T-cell (primary cell): ENCODE results near the gene YEATS2. TPM values are rescaled to one million over a fixed set of nuclear protein-coding genes. Genes with fewer than 3 reads are reported as not detected.

Experiments used
- ATAC-seq, 4 experiments: fragments of 200-7000 bp in 3 of 4; fragments of 150-1000 bp in 1 of 4; cut with Tn5 transposase; replicated peaks in 1 of 4; 1 replicate in 3 of 4; 2 replicates in 1 of 4; pipeline ENCODE4 v1.10.0; 2021; ENCODE audit warnings: moderate library complexity in 3 of 4, mild to moderate bottlenecking in 2 of 4, moderate number of reproducible peaks in 1 of 4
- CTCF ChIA-PET, 2 donors: fragments of 300-600 bp; sonication (Branson Sonifier 250); formaldehyde crosslinking; loops; one replicate each; lab custom pipeline; 2022; ENCODE audit warnings: antibody characterized with exemption in 2 of 2; lab: Charles Lee
- POLR2A ChIA-PET, 2 donors: fragments of 300-600 bp; sonication (Branson Sonifier 250); formaldehyde crosslinking; loops; one replicate each; lab custom pipeline; 2022; ENCODE audit warnings: antibody characterized with exemption in 2 of 2; lab: Charles Lee
- DNase-seq, 35 experiments: peaks; one replicate each; pipeline versions ENCODE4 v3.0.0 to v3.0.0-alpha.2; 2013 to 2023
- H3K27ac ChIP-seq: one replicate; pipeline ENCODE4 v1.5.1; 2013; ENCODE audit warnings: low read length
- H3K27me3 ChIP-seq, 2 experiments: replicated peaks in 1 of 2; 1 replicate in 1 of 2; 2 replicates in 1 of 2; pipeline versions ENCODE4 v1.6.1 to v1.7.0; 2013; ENCODE audit warnings: low read length in 1 of 2, mixed read lengths in 1 of 2; ENCODE audit not compliant: control insufficient read depth in 2 of 2, insufficient read depth in 2 of 2; ENCODE audit errors: extremely low read depth in 1 of 2
- H3K36me3 ChIP-seq, 2 donors: 1 replicate in 1 of 2; 2 replicates in 1 of 2; pipeline versions ENCODE4 v1.6.1 to v1.7.0; 2013; ENCODE audit warnings: low read length in 1 of 2; ENCODE audit not compliant: control insufficient read depth in 2 of 2, insufficient read depth in 1 of 2; ENCODE audit errors: extremely low read depth in 1 of 2
- H3K4me1 ChIP-seq, 2 experiments: 1 replicate in 1 of 2; 2 replicates in 1 of 2; pipeline versions ENCODE4 v1.6.1 to v1.7.0; 2013; ENCODE audit warnings: low read length in 2 of 2, mixed read lengths in 1 of 2; ENCODE audit not compliant: insufficient read depth in 2 of 2, control insufficient read depth in 1 of 2; ENCODE audit errors: extremely low read depth in 1 of 2
- H3K4me3 ChIP-seq, 2 donors: 1 replicate in 1 of 2; 2 replicates in 1 of 2; pipeline versions ENCODE4 v1.5.1 to v1.7.0; 2013; ENCODE audit warnings: mild to moderate bottlenecking in 2 of 2, low read length in 1 of 2, moderate library complexity in 1 of 2; ENCODE audit not compliant: control insufficient read depth in 1 of 2; ENCODE audit errors: extremely low read depth in 1 of 2
- H3K9me3 ChIP-seq: 2 replicates; pipeline ENCODE4 v1.7.0; 2013
- H3K27ac Mint-ChIP-seq, 2 donors: one replicate each; pipeline ENCODE4 v1.8.0; 2020 to 2021; ENCODE audit warnings: mild to moderate bottlenecking in 2 of 2, mixed read lengths in 2 of 2
- H3K27me3 Mint-ChIP-seq, 2 donors: one replicate each; pipeline ENCODE4 v1.8.0; 2021 to 2022; ENCODE audit warnings: mixed read lengths in 2 of 2
- H3K36me3 Mint-ChIP-seq: one replicate; pipeline ENCODE4 v1.8.0; 2021; ENCODE audit warnings: mixed read lengths
- H3K4me1 Mint-ChIP-seq, 3 donors: one replicate each; pipeline ENCODE4 v1.8.0; 2020 to 2022; ENCODE audit warnings: mixed read lengths in 3 of 3, mild to moderate bottlenecking in 1 of 3
- H3K4me3 Mint-ChIP-seq, 3 donors: one replicate each; pipeline ENCODE4 v1.8.0; 2020 to 2022; ENCODE audit warnings: mild to moderate bottlenecking in 3 of 3, mixed read lengths in 3 of 3, moderate library complexity in 3 of 3
- H3K9me3 Mint-ChIP-seq, 3 donors: one replicate each; pipeline ENCODE4 v1.8.0; 2020 to 2022; ENCODE audit warnings: mixed read lengths in 3 of 3
- WGBS: methylation state at CpG from one replicate; pipeline ENCODE4 v1.1.5; 2013; ENCODE audit warnings: missing lambda C conversion rate; ENCODE audit not compliant: insufficient coverage; 5-methylcytosine and 5-hydroxymethylcytosine counted together
- total RNA-seq, 35 experiments: library from RNA in 6 of 35; stranded (reverse) in 6 of 35; fragments of 120-200 nt in 1 of 35; gene quantifications; one replicate each; pipeline versions ENCODE4 v1.2.1 to v1.2.4 and lab custom pipeline; 2013 to 2026

Gene YEATS2
- total RNA-seq, 5 donors from 2014 or later (not counting 1 experiment from before 2014, with no cell fraction given), result 23.8 to 26.2 (median 25.2) TPM

DNA sequence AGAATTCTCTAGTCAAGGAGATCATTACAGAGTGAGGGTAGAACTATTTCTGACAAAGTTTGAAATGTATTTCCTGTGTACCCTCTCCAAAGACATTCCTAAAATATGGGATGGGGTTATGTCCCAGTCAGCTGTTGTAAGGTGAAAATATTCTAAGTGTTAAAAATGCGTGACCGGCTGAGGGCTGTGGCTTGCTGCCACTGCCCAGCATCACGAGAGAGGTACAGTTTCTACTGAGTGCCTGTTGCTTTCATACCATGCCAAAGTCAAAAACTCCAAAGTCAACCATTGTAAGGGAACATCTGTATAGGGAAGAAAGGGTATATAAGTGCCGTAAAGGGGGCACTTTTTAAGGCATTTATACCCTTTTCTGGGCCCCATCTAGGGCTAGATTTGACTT, 96.9 kb downstream of the YEATS2 start:
- no CpG with 5 or more reads among the region's 4 CpGs for WGBS

DNA sequence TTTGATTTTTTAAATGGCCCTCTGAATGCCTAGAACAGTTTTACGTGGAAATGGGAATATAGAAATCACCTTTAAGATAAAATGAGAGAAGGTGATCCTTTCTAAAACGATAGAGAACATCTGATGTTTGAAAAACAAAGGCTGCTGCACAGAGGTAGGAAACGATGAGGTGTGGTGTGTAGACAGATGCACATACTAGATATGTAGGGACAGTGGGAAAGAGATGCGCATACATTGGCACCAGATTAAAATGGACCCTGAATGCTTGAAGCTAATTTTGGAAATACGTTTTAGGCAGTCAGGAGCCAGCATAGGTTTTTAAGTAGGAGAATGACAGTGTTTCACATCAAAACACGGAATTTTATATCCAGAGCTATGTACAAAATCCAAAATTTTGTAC, 98.8 kb downstream of the YEATS2 start:
- H3K36me3 Mint-ChIP-seq, result peaks cover 58% of the 10 kb centered on the region
- H3K36me3 ChIP-seq, result peaks cover 10 to 59% of the 10 kb centered on the region in 2 donors
- no peak overlapping the region for H3K27ac ChIP-seq
- no peaks in the 10 kb centered on the region for H3K27me3 Mint-ChIP-seq
- no peak overlapping the region for H3K4me3 ChIP-seq
- H3K9me3 ChIP-seq, result no peaks in the 10 kb centered on the region
- no peak overlapping the region for H3K27ac Mint-ChIP-seq
- WGBS, result 100% methylated on average over 1 of the region's 6 CpGs
- no peaks in the 10 kb centered on the region for H3K4me1 ChIP-seq
- H3K4me1 Mint-ChIP-seq, result no peaks in the 10 kb centered on the region
- no peak for ATAC-seq
- H3K4me3 Mint-ChIP-seq, result no peak overlapping the region
- CTCF ChIA-PET, result no interaction called here
- no peaks in the 10 kb centered on the region for H3K27me3 ChIP-seq
- no peaks in the 10 kb centered on the region for H3K9me3 Mint-ChIP-seq
- POLR2A ChIA-PET, result interaction anchor here in 1 of 2 donors (0.6 kb wide), 1 partner anchor 18 kb away, joined by 3 read pairs; no protein-coding TSS in a partner anchor
- DNase-seq, result no peak

More for the DNA sequence above, 96.9 kb downstream of the YEATS2 start:
- H3K4me3 ChIP-seq, result no peak overlapping the region
- ChIA-PET CTCF (no interaction called here), POLR2A (interaction anchor here (0.5 to 0.7 kb wide), 3 partner anchors 22 to 409 kb away, joined by 3 to 6 read pairs (median 5); no protein-coding TSS in a partner anchor)
- DNase-seq (no peak), ATAC-seq (no peak)
- Mint-ChIP-seq H3K36me3 (peaks cover 57% of the 10 kb centered on the region), H3K4me3 (no peak overlapping the region), H3K27ac (no peak overlapping the region), H3K4me1 (peaks cover 0 to 5% (median 4%) of the 10 kb centered on the region in 3 donors), H3K27me3 (no peaks in the 10 kb centered on the region), H3K9me3 (no peaks in the 10 kb centered on the region)
- no peaks in the 10 kb centered on the region for H3K27me3 ChIP-seq
- no peaks in the 10 kb centered on the region for H3K4me1 ChIP-seq
- peaks cover 15 to 62% of the 10 kb centered on the region in 2 donors for H3K36me3 ChIP-seq
- no peaks in the 10 kb centered on the region for H3K9me3 ChIP-seq
- no peak overlapping the region for H3K27ac ChIP-seq

DNA sequence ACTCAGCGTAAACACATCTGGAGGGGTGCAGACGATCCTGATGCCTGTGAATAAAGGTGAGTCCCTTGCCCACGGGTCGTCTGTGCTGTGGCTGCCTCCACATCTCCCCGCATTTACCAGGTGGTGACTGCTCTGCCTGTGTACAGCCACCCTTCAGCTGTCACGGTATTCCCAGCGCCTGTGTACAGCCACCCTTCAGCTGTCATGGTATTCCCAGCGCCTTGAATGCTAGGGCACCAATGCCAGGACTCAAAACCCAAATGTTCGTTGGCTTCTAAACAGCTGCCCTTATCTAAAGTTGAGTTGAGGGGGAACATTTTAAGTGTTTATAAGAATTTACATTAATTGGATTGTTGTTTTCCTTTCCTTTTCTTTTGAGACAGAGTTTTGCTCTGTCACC, 100.4 kb downstream of the YEATS2 start:
- WGBS, result 100% methylated on average over 3 of the region's 9 CpGs
- Mint-ChIP-seq H3K27me3 (no peaks in the 10 kb centered on the region), H3K4me3 (no peak overlapping the region), H3K4me1 (no peaks in the 10 kb centered on the region), H3K9me3 (no peaks in the 10 kb centered on the region), H3K36me3 (peaks cover 58% of the 10 kb centered on the region), H3K27ac (no peak overlapping the region)
- ATAC-seq, result no peak
- no peak for DNase-seq
- POLR2A ChIA-PET, result no interaction called here
- CTCF ChIA-PET, result no interaction called here
- peaks cover 10 to 61% of the 10 kb centered on the region in 2 donors for H3K36me3 ChIP-seq
- no peak overlapping the region for H3K27ac ChIP-seq
- H3K4me3 ChIP-seq, result no peak overlapping the region
- H3K27me3 ChIP-seq, result no peaks in the 10 kb centered on the region
- no peaks in the 10 kb centered on the region for H3K4me1 ChIP-seq
- H3K9me3 ChIP-seq, result no peaks in the 10 kb centered on the region

DNA sequence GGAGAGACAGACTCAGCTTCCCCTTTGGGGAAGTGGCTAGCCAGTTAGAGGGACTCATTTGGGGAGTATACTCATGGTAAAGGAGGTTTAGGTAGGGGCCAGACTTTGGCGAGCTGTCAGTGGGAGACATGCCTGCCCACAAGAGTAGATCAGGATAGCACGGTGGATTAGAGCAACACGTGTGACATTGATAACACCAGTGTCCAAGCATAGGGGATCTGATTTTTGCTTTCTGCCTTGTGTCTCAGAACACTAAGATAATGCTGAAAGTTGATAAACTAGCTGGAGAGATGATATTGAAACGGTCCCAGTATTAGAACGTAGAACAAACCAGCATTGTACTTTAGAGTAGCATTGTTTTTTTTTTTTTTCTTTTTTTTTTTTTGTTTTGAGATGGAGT, 101.9 kb downstream of the YEATS2 start:
- no peak overlapping the region for H3K4me3 Mint-ChIP-seq
- no peak overlapping the region for H3K27ac ChIP-seq
- no peak overlapping the region for H3K4me3 ChIP-seq
- no peak overlapping the region for H3K27ac Mint-ChIP-seq
- no peaks in the 10 kb centered on the region for H3K27me3 ChIP-seq
- peaks cover 15 to 58% of the 10 kb centered on the region in 2 donors for H3K36me3 ChIP-seq
- H3K4me1 Mint-ChIP-seq, result no peaks in the 10 kb centered on the region
- H3K9me3 ChIP-seq, result no peaks in the 10 kb centered on the region
- H3K27me3 Mint-ChIP-seq, result no peaks in the 10 kb centered on the region
- POLR2A ChIA-PET, result no interaction called here
- CTCF ChIA-PET, result no interaction called here
- no peaks in the 10 kb centered on the region for H3K9me3 Mint-ChIP-seq
- H3K4me1 ChIP-seq, result no peaks in the 10 kb centered on the region
- H3K36me3 Mint-ChIP-seq, result peaks cover 59% of the 10 kb centered on the region
- DNase-seq (no peak), ATAC-seq (no peak)
- WGBS, result 100% methylated on average over 3 of the region's 5 CpGs

DNA sequence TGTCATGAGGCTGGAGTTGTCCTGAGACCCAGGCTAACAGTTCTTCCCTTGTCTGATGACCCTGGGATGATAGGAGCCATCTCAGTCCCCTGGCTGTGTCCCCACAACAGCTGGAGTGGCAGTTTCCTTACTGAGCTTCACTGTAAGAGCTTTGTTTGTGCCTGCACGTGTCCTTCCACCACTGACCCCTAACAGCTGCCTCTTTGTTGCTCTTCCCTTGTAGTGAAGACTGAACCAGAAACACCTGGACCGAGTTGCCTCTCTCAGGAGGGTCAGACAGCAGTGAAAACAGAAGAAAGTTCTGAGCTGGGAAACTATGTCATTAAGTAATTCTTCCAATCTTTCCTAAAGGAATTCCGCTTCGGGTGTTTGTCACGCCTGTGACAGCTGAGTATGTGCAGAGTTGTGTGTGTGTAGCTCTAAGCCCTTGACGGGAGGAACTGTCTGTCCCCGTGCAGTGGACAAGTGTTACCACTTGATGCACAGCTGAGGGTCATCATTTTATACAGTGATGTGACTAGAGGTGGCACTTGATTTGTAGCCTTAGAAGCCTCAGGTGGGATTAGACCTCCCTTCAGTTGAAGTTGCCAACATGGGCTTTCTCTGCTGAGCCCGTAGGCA, 102.8 kb downstream of the YEATS2 start:
- Mint-ChIP-seq H3K4me3 (no peak overlapping the region), H3K36me3 (peaks cover 63% of the 10 kb centered on the region)
- WGBS, result 98% methylated on average over 5 of the region's 8 CpGs

DNA sequence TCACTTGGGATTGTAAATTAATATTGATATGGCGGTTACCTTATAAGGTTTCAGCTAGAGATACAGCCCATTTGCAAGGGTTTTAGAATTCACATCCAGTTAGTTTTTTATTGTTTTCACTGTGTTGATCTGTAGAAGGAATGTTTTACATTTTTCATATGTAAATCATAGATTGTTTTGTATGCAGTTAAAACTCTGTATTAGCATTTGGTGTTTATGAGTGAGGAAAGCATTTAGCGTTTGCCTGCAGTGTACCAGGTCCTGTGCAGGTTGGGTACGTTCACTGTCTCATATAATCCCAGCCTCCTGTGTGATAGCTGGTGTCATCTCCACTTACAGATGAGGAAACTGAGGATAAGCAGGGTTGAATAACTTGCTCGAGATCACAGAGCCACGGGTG, 104.0 kb downstream of the YEATS2 start:
- Histone ChIP-seq H3K4me1 (no peaks in the 10 kb centered on the region), H3K36me3 (peaks cover 16 to 74% of the 10 kb centered on the region in 2 donors), H3K9me3 (no peaks in the 10 kb centered on the region), H3K27me3 (no peaks in the 10 kb centered on the region), H3K27ac (no peak overlapping the region), H3K4me3 (no peak overlapping the region)
- Mint-ChIP-seq H3K36me3 (peaks cover 62% of the 10 kb centered on the region), H3K27ac (no peak overlapping the region), H3K4me3 (no peak overlapping the region), H3K4me1 (no peaks in the 10 kb centered on the region), H3K27me3 (no peaks in the 10 kb centered on the region), H3K9me3 (no peaks in the 10 kb centered on the region)
- ChIA-PET POLR2A (interaction anchor here in 1 of 2 donors (0.6 kb wide), 1 partner anchor 897 kb away, joined by 6 read pairs; no protein-coding TSS in a partner anchor), CTCF (no interaction called here)
- 93% methylated on average over 3 of the region's 5 CpGs for WGBS
- DNase-seq, result no peak
- ATAC-seq, result no peak

More for the DNA sequence above, 102.8 kb downstream of the YEATS2 start:
- H3K27ac ChIP-seq, result no peak overlapping the region
- H3K9me3 ChIP-seq, result no peaks in the 10 kb centered on the region
- no peaks in the 10 kb centered on the region for H3K9me3 Mint-ChIP-seq
- H3K27me3 Mint-ChIP-seq, result no peaks in the 10 kb centered on the region
- CTCF ChIA-PET, result interaction anchor here in 1 of 2 donors (0.6 kb wide), 1 partner anchor 23 kb away, joined by 3 read pairs; no protein-coding TSS in a partner anchor
- DNase-seq (no peak), ATAC-seq (no peak)
- no peak overlapping the region for H3K27ac Mint-ChIP-seq
- POLR2A ChIA-PET, result no interaction called here
- H3K36me3 ChIP-seq, result peaks cover 16 to 61% of the 10 kb centered on the region in 2 donors
- H3K4me1 Mint-ChIP-seq, result no peaks in the 10 kb centered on the region
- no peaks in the 10 kb centered on the region for H3K27me3 ChIP-seq
- no peaks in the 10 kb centered on the region for H3K4me1 ChIP-seq
- no peak overlapping the region for H3K4me3 ChIP-seq
